22Rv1 (cell line): ENCODE data around the gene KIAA1671.
A peak's percentile ranks its signal among the peaks of the same experiment; 100 is the strongest.

Source experiments
- H3K27ac ChIP-seq: fragments of 450-650 bp; 2 replicates; pipeline ENCODE4 v1.5.1; 2017
- ZFX ChIP-seq: fragments of 450-650 bp; IDR thresholded peaks from 2 replicates; pipeline ENCODE4 v1.6.1; 2017; ENCODE audit warnings: antibody characterized with exemption, borderline replicate concordance
- TF ChIP-seq, protein P1 (sequence below): fragments of 450-650 bp; IDR thresholded peaks from 2 replicates; pipeline ENCODE4 v1.5.1; 2017; ENCODE audit warnings: mild to moderate bottlenecking

Gene KIAA1671

DNA sequence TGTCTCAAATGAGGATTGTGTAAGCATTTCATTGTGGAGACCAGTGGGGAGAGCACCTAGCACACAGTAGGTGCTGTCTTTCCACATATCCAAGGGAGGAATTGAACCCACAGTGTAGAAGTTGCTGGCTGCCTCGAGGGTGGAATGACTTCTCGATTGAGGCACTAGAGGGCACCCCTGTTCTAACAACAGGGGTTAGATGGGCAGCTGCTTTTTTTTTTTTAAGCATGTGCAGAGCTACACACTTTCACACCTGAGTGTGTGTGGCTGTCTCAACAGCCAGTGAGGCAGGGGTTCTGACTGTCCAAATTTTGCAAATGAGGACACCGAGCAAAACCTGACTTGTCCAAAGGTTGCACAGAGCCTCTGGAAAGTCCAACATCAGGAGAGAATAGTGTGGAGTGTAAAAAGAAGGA lies 128.9 kb downstream of the KIAA1671 start:
- TF ChIP-seq, protein P1, sequence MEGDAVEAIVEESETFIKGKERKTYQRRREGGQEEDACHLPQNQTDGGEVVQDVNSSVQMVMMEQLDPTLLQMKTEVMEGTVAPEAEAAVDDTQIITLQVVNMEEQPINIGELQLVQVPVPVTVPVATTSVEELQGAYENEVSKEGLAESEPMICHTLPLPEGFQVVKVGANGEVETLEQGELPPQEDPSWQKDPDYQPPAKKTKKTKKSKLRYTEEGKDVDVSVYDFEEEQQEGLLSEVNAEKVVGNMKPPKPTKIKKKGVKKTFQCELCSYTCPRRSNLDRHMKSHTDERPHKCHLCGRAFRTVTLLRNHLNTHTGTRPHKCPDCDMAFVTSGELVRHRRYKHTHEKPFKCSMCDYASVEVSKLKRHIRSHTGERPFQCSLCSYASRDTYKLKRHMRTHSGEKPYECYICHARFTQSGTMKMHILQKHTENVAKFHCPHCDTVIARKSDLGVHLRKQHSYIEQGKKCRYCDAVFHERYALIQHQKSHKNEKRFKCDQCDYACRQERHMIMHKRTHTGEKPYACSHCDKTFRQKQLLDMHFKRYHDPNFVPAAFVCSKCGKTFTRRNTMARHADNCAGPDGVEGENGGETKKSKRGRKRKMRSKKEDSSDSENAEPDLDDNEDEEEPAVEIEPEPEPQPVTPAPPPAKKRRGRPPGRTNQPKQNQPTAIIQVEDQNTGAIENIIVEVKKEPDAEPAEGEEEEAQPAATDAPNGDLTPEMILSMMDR, result peak; percentile 65
- TF ChIP-seq ZFX, result no peak
- H3K27ac ChIP-seq, result no peak overlapping the region

DNA sequence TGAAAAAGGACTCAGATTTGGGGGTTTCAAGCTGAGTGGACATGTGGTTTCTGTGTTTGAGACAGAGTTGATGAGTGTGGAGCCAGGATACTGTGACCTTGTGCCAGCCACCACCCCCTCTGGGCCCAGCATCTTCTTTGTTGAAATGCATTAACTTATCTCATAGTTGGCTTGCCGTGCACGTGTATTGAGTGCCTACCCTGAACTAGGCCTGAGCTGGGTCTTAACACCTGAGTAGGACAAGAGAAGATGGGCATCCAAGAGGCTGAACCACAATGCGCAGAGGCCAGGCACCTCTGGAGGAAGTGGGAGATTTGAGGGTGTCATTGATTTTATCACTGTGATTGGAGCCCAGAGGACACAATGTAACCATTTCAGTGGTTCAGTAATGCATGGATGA lies 129.6 kb downstream of the KIAA1671 start:
- H3K27ac ChIP-seq, result no peak overlapping the region
- TF ChIP-seq, protein P1, result no peak
- no peak for TF ChIP-seq ZFX

DNA sequence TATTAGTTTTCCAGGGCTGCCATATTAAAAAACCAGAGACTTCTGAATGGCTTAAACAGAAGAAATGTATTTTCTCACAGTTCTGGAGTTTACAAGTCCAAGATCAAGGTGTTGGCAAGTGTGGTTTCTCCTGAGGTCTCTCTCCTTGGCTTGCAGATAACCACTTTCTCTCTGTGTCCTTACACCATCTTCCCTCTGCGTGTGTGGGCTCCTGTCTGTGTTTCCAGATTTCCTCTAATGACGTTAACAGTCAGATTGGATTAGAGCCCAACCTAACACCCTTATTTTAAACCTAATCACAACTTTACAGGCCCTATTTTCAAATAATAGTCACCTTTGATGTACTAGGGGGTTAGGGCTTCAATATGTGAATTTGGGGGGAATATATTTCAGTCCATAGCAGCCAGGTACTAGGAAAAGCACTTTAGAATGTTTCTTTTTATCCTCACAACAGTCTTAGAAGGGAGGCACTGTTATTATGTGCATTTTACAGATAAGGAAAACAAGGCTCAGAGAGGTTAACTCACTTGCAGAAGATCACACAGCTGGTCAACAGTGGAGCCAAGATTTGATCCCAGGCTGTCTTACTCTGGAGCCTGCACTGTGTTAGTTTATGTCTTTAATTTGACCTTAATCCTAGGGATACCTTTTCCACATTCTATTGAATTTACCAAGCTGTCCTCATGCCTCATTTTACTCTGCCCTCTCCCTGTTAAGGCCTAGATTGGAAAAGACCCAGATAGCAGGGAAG lies 130.7 kb downstream of the KIAA1671 start:
- TF ChIP-seq, protein P1, result no peak
- TF ChIP-seq ZFX, result no peak
- H3K27ac ChIP-seq, result no peak overlapping the region

DNA sequence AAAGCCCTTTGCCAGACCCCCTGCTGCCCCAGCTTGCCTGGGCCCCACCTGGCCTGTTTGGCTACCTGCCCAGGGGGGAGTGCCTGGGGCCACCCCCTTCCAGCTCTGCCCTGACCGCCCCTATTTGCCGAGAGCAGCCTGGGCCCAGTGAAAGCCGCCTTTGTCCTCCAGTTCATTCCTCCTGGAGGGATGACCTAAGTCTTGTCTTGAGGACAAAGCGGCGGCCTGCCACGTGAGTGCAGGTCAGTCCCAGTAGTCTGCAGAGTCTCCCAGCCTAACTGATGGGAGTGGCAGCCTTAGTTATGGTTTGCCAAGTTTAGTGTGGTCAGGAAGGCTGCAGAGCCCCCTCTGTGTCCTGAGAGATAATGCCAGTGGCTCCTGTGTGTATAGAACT lies 131.3 kb downstream of the KIAA1671 start:
- no peak overlapping the region for H3K27ac ChIP-seq
- TF ChIP-seq, protein P1, result no peak
- TF ChIP-seq ZFX, result no peak

DNA sequence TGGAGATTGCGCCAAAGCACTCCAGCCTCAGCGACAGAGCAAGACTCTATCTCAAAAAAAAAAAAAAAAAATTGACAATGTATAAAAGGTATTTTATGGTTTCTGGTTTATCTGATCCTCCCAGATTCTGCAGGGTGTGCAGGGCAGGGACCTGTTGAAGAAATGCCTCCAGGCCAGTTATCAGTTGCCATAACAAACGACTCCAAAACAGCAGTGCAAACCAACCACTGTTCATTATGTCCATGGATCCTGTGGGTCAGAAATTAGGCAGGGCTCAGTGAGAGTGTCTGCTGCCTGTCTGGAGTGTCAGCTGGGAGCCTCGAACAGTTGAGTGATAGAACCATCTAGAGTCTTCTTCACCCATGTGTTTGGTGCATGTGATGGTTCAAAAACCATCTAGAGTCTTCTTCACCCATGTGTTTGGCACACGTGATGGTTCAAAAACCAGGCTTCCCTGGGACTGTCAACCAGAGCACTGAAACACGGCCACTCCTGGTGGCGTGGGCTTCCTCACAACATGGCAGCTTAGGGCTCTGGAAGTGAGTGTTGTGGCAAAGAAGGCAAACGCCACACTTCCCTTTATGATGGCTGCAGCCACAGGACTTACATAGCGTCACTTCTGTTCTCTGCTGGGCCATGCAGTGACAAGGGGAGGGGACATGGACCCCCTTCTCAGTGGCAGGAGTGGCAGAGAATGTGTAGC lies 132.0 kb downstream of the KIAA1671 start:
- no peak overlapping the region for H3K27ac ChIP-seq
- TF ChIP-seq, protein P1, result no peak
- no peak for TF ChIP-seq ZFX

DNA sequence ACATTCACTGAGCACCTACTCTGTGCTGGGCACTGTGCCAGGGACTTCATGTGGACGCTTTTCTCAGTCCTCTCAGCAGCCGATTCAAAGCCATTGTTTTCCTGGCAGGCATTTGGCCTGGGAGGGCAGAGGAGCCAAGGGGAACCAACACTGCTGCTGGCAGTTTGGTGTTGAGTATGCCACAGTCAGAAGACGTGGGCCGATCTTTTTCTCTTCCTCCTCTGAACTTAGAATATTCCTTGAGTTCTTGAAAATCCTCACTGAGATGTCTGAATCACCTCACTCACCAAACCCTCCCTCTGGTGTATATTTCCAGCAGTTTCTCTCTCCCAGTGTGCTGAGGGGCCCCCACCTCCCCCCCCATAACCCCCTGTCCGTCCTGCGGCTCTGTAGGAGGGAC lies 132.6 kb downstream of the KIAA1671 start:
- H3K27ac ChIP-seq, result no peak overlapping the region
- TF ChIP-seq, protein P1, result no peak
- no peak for TF ChIP-seq ZFX
